Activated effector memory CD4-positive, alpha-beta T cell treated with Interleukin-2 at 50 U/mL for 16 hours (primary cell): Measurements from ENCODE around the gene BUB1B.
A peak's percentile ranks its signal among the peaks of the same experiment; 100 is the strongest.

ENCODE experiments used
- DNase-seq: peaks from one replicate; pipeline ENCODE4 v3.0.0-alpha.2; 2020

Gene BUB1B

GRCh38 chr15:40183636-40184463, 23.0 kb downstream of the BUB1B start:
- no peak for DNase-seq

GRCh38 chr15:40190591-40190990, 29.7 kb downstream of the BUB1B start:
- DNase-seq, result no peak

GRCh38 chr15:40192942-40193341, 32.1 kb downstream of the BUB1B start:
- DNase-seq, result no peak

DNA sequence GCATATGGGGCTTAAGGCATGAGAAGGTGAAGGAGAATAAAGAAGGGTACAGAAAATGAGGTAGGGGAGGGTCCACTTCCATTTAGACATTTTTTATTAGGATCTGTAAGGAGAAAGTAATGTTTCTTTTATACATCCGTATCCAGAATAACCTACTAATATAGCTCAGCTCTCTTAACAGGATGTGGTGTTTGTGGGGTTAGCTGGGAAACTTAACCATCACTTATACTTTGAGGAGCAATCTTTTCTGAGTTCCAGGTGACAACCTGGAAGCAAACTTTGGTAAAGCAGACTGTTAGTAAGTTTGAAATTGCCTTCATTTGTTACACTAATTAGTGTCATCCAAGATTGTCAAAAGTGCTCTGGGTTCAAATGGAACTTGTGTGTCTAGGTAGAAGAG, 36.6 kb downstream of the BUB1B start:
- no peak for DNase-seq

- DNase-seq, result no peak
Measured at GRCh38 chr15:40198355-40199085, 37.7 kb downstream of the BUB1B start.

- DNase-seq, result no peak
Measured at GRCh38 chr15:40204100-40204499, 43.2 kb downstream of the BUB1B start.

- DNase-seq, result peak; percentile 10
Measured at GRCh38 chr15:40217166-40217824, 56.4 kb downstream of the BUB1B start.

DNA sequence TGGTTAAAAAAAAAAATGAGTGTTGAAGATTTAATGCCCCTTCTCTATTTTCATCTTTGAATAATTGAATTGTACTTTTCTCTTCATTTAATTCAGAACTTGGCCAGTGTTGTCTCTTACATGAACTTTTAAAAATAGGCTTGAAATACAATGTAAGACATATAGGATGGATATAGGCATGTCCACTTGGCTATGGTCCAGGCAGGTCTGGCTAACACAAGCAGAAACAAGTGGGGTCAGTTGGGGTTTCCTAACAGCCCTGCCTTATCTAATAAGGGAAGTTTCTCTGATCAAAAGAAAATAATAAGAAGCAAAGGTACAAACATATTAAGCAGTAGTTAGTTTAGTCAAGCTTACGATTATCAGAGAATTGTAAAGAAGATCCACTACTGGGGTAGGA, 58.9 kb downstream of the BUB1B start:
- no peak for DNase-seq

DNA sequence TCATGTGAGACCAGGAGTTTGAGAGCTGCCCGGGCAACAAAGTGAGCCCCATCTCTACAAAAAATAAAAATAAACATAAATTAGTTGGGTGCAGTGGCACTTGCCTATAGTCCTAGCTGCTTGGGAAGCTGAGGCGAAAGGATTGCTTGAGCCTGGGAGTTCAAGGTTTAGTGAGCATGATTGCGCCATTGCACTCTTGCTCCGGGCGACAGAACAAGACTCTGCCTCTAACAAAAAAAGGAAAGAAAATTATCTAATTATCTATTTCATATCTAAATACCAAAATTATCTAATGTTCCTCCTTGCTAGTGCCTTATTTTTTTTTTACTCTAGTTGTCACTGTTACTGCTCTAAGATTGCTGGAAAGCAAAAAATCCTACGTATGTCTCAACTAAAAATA, 61.3 kb downstream of the BUB1B start:
- no peak for DNase-seq

- DNase-seq, result no peak
Measured at GRCh38 chr15:40226736-40227135, 65.9 kb downstream of the BUB1B start.

GRCh38 chr15:40229316-40229715, 68.4 kb downstream of the BUB1B start:
- DNase-seq, result no peak

DNA sequence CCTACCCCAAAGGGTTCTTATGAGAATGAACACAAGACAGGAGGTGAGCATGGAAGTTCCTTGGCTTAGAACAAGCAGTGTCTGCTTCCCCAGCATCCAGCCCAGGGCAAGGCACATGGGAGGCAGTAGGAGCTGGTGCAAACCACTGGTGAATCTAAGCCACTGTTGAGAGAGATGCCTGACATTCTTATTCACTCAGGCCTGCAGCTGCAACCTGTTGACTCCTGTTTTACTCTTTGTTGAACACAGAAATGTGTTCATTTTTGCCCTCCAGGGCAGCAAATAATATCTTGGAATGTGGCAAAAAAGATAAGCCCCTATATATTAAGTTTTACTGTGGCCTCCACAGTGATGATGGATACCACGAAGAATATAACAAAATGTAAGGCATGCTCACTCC, 69.1 kb downstream of the BUB1B start:
- no peak for DNase-seq

- no peak for DNase-seq
Measured at GRCh38 chr15:40232625-40233070, 71.8 kb downstream of the BUB1B start.

GRCh38 chr15:40233727-40234577, 73.1 kb downstream of the BUB1B start:
- DNase-seq, result no peak

DNA sequence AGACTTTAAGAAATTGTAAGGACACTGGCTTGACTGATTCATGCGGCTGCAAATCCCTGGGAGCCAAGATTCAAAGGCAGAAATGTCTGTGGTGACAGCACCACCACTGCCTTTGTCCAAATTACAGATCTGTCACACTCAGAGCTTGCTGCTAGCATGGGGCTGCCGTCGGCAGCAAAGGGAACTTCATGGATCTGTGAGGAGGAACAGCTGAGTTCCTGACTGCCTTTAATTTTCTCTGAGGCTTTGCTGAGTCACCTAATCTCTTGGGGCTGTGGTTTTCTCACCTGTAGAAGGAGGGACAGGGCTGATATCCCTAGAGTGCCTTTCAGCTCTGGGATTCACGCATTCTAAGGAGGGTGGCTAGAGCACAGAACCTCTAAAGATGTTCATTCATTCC, 73.9 kb downstream of the BUB1B start:
- DNase-seq, result no peak

DNA sequence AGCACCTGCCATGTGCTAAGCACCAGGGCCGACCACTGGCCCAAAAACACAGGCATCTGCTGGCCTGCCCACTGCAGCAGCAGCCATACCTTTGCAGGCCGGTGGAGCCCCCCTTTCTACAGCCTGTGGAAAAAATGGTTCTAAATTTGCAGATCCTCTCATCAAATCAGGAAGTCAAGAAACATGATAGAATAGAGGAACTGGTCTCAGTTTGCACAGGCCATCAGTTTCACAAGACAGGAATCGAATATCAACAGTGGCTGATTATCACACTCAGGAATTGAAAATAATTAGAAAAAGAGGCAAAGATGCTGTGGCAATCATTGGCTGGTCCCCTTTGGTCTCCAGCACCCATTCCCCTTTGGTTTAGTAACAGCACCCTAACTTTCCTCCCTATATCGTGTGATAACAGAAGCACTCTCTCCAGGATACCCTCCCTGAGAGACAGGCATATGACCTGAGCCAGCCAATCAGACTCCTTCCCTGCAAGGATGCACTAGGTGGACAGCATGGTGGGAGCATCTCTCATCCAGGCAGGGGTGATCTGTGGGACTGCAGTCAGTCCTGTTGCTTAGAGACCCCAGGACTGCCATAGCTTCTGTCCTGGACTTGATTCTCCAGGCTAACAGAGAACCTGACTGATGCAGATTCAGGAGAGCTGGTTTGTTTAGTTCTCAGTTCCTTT, 74.5 kb downstream of the BUB1B start:
- no peak for DNase-seq

GRCh38 chr15:40238532-40239403, 77.9 kb downstream of the BUB1B start, which contains the start of gene PAK6:
TSS of gene PAK6 (plus strand) at chr15:40239063. CDS start at chr15:40264786, 25,723 bp downstream.
- no peak for DNase-seq

GRCh38 chr15:40239404-40239692, 78.5 kb downstream of the BUB1B start:
- no peak for DNase-seq

GRCh38 chr15:40239693-40240618, 79.1 kb downstream of the BUB1B start:
- DNase-seq, result no peak

DNA sequence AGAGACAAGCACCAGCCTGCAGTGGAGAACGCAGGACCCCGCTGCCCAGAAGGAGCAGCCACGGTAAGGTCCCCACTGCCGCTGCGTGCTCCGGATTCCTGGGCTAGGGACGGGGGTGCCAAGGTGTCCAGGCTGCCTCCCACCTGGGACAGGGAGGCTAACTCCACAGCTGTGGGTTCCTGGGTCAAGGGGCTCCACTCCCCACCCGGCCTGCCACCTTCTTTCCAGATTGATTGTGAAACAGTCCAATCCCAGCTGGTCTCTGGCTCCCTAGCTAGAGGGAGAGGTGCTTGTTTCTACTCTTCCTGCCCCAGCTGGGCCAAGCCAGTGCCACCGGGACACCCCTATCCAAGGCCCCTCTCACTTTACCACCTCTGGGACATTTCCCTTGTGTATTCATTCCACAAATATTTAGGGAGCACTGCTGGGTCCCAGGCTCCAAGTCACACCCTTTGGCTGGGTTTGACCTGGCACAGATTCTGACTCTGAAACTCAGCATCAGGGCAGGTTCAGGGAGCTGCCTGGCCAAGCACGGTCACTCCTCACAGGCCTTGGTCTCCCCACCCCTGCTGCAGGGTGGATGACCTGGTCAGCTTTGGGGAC, 79.9 kb downstream of the BUB1B start:
- no peak for DNase-seq
